SK-N-SH treated with all-trans-retinoic acid at 6 μM for 48 hours (cell line): ENCODE data around the gene FARP1.

Experiments used
- ATAC-seq: fragments of 200-7000 bp; cut with Tn5 transposase; 3 replicates; pipeline ENCODE4 v1.9.1; 2020; ENCODE audit warnings: mild to moderate bottlenecking, moderate library complexity
- ARNTL ChIP-seq: fragments of 450-650 bp; formaldehyde crosslinking; IDR thresholded peaks from 2 replicates; pipeline ENCODE4 v1.5.0; 2020; ENCODE audit warnings: low read depth, mild to moderate bottlenecking, moderate library complexity, borderline replicate concordance
- BACH2 ChIP-seq: fragments of 250-450 bp; sonication (Bioruptor Pico); IDR thresholded peaks from 2 replicates; pipeline ENCODE4 v1.9.0; 2021; ENCODE audit warnings: mild to moderate bottlenecking, borderline replicate concordance
- CREB5 ChIP-seq: fragments of 250-450 bp; sonication (Bioruptor Pico); IDR thresholded peaks from 2 replicates; pipeline ENCODE4 v1.5.1; 2020; ENCODE audit warnings: low read depth, mild to moderate bottlenecking, moderate library complexity
- CSDC2 ChIP-seq: fragments of 250-450 bp; sonication (Bioruptor Pico); IDR thresholded peaks from 2 replicates; pipeline ENCODE4 v1.5.0; 2020; ENCODE audit warnings: mild to moderate bottlenecking, moderate library complexity
- CSRNP3 ChIP-seq: fragments of 250-450 bp; sonication (Bioruptor Pico); IDR thresholded peaks from 2 replicates; pipeline ENCODE4 v1.5.1; 2021; ENCODE audit warnings: mild to moderate bottlenecking, moderate library complexity
- GLIS3 ChIP-seq: fragments of 250-450 bp; sonication (Bioruptor Pico); IDR thresholded peaks from 2 replicates; pipeline ENCODE4 v1.5.0; 2020; ENCODE audit warnings: mild to moderate bottlenecking, moderate library complexity
- ISL1 ChIP-seq: fragments of 250-450 bp; sonication (Bioruptor Pico); IDR thresholded peaks from 2 replicates; pipeline ENCODE4 v2.1.2; 2022; ENCODE audit warnings: mild to moderate bottlenecking, moderate library complexity
- OSR1 ChIP-seq: fragments of 250-450 bp; sonication (Bioruptor Pico); IDR thresholded peaks from 2 replicates; pipeline ENCODE4 v1.8.0; 2022; ENCODE audit warnings: moderate library complexity, mild to moderate bottlenecking, inconsistent platforms
- POU6F1 ChIP-seq: fragments of 250-450 bp; sonication (Bioruptor Pico); IDR thresholded peaks from 2 replicates; pipeline ENCODE4 v1.8.0; 2021; ENCODE audit warnings: low read depth, mild to moderate bottlenecking, moderate library complexity, borderline replicate concordance
- PPARA ChIP-seq: fragments of 250-450 bp; sonication (Bioruptor Pico); IDR thresholded peaks from 2 replicates; pipeline ENCODE4 v1.5.0; 2020; ENCODE audit warnings: mild to moderate bottlenecking, borderline replicate concordance
- RARB ChIP-seq: fragments of 250-450 bp; sonication (Bioruptor Pico); IDR thresholded peaks from 2 replicates; pipeline ENCODE4 v1.8.0; 2021; ENCODE audit warnings: mild to moderate bottlenecking, moderate library complexity
- SNAI2 ChIP-seq: fragments of 250-450 bp; sonication (Bioruptor Pico); IDR thresholded peaks from 2 replicates; pipeline ENCODE4 v1.5.0; 2020; ENCODE audit warnings: mild to moderate bottlenecking, moderate library complexity
- TCF4 ChIP-seq: fragments of 250-450 bp; sonication (Bioruptor Pico); IDR thresholded peaks from 2 replicates; pipeline ENCODE4 v1.8.0; 2021; ENCODE audit warnings: mild to moderate bottlenecking, moderate library complexity, borderline replicate concordance
- TOX ChIP-seq: fragments of 250-450 bp; sonication (Bioruptor Pico); IDR thresholded peaks from 2 replicates; pipeline ENCODE4 v1.8.0; 2021; ENCODE audit warnings: mild to moderate bottlenecking, moderate library complexity, borderline replicate concordance
- TSHZ2 ChIP-seq: fragments of 250-450 bp; sonication (Bioruptor Pico); IDR thresholded peaks from 2 replicates; pipeline ENCODE4 v1.5.0; 2020; ENCODE audit warnings: mild to moderate bottlenecking, moderate library complexity
- ZC3H10 ChIP-seq: fragments of 250-450 bp; sonication (Bioruptor Pico); IDR thresholded peaks from 2 replicates; pipeline ENCODE4 v1.5.1; 2021; ENCODE audit warnings: mild to moderate bottlenecking, moderate library complexity
- ZFP3 ChIP-seq: fragments of 250-450 bp; sonication (Bioruptor Pico); IDR thresholded peaks from 2 replicates; pipeline ENCODE4 v1.5.0; 2020; ENCODE audit warnings: mild to moderate bottlenecking, moderate library complexity
- ZNF565 ChIP-seq: fragments of 450-650 bp; formaldehyde crosslinking; conservative IDR thresholded peaks from 2 replicates; pipeline ENCODE4 v1.5.0; 2020; ENCODE audit warnings: low read depth, mild to moderate bottlenecking, moderate library complexity
- ZNF70 ChIP-seq: fragments of 450-650 bp; formaldehyde crosslinking; IDR thresholded peaks from 2 replicates; pipeline ENCODE4 v1.5.0; 2020; ENCODE audit warnings: mild to moderate bottlenecking, moderate library complexity
- ZNF8 ChIP-seq: fragments of 450-650 bp; formaldehyde crosslinking; IDR thresholded peaks from 2 replicates; pipeline ENCODE4 v1.5.0; 2020; ENCODE audit warnings: mild to moderate bottlenecking, moderate library complexity

The FARP1 gene

GRCh38 chr13:98345107-98345935, 202.4 kb downstream of the FARP1 start:
- TF ChIP-seq POU6F1 (CRISPR knock-in tag) = no peak
- TF ChIP-seq ISL1 (CRISPR knock-in tag) = no peak
- no peak for TF ChIP-seq TOX

GRCh38 chr13:98346904-98347636, 204.2 kb downstream of the FARP1 start:
- ATAC-seq = no peak
- TF ChIP-seq TSHZ2 (CRISPR knock-in tag) (no peak), SNAI2 (CRISPR knock-in tag) (no peak), ZNF565 (no peak), CSRNP3 (CRISPR knock-in tag) (no peak), POU6F1 (CRISPR knock-in tag) (no peak), TOX (no peak), ZNF70 (CRISPR knock-in tag) (no peak), BACH2 (CRISPR knock-in tag) (no peak), CSDC2 (CRISPR knock-in tag) (no peak), ARNTL (CRISPR knock-in tag) (no peak), ZC3H10 (CRISPR knock-in tag) (no peak), TCF4 (CRISPR knock-in tag) (no peak), OSR1 (no peak), ZNF8 (CRISPR knock-in tag) (no peak), PPARA (CRISPR knock-in tag) (no peak), ZFP3 (CRISPR knock-in tag) (no peak), RARB (CRISPR knock-in tag) (no peak), GLIS3 (CRISPR knock-in tag) (no peak), ISL1 (CRISPR knock-in tag) (no peak)

More at GRCh38 chr13:98345107-98345935, 202.4 kb downstream of the FARP1 start:
- ATAC-seq = peak; percentile 42; the same call in 1 of the 3 replicates

GRCh38 chr13:98347756-98348155, 204.9 kb downstream of the FARP1 start:
- no peak for TF ChIP-seq ISL1 (CRISPR knock-in tag)
- no peak for TF ChIP-seq CSDC2 (CRISPR knock-in tag)
- TF ChIP-seq CREB5 (CRISPR knock-in tag) = no peak
- ATAC-seq = no peak
